Parathyroid adenoma (tissue), 2 donors: Measurements from ENCODE around the gene NDUFAF8.

Experiments
- H2AFZ ChIP-seq: fragments of 300-600 bp; sonication (generic); one replicate; pipeline ENCODE4 v1.7.0; 2017; ENCODE audit warnings: antibody characterized with exemption, mild to moderate bottlenecking
- H3K27ac ChIP-seq: fragments of 300-600 bp; sonication (generic); one replicate; pipeline ENCODE4 v1.7.0; 2017
- H3K27me3 ChIP-seq: fragments of 300-600 bp; sonication (generic); one replicate; pipeline ENCODE4 v1.7.0; 2017; ENCODE audit warnings: low read length; ENCODE audit not compliant: control insufficient read depth, insufficient read depth
- H3K36me3 ChIP-seq: fragments of 300-600 bp; sonication (generic); one replicate; pipeline ENCODE4 v1.7.0; 2017; ENCODE audit warnings: low read length; ENCODE audit not compliant: control insufficient read depth, insufficient read depth
- H3K4me1 ChIP-seq: fragments of 300-600 bp; sonication (generic); one replicate; pipeline ENCODE4 v1.7.0; 2017; ENCODE audit warnings: control low read depth
- H3K4me2 ChIP-seq: fragments of 300-600 bp; sonication (generic); one replicate; pipeline ENCODE4 v1.7.0; 2017; ENCODE audit warnings: low read length
- H3K4me3 ChIP-seq: fragments of 300-600 bp; sonication (generic); one replicate; pipeline ENCODE4 v1.7.0; 2017; ENCODE audit warnings: low read depth, low read length
- H3K79me2 ChIP-seq: fragments of 300-600 bp; sonication (generic); one replicate; pipeline ENCODE4 v1.7.0; 2017; ENCODE audit warnings: control low read depth
- H3K9ac ChIP-seq: fragments of 300-600 bp; sonication (generic); one replicate; pipeline ENCODE4 v1.7.0; 2017; ENCODE audit warnings: mild to moderate bottlenecking
- H3K9me3 ChIP-seq: fragments of 300-600 bp; sonication (generic); one replicate; pipeline ENCODE4 v1.7.0; 2017; ENCODE audit warnings: low read length; ENCODE audit not compliant: control insufficient read depth
- CTCF ChIP-seq: fragments of 300-600 bp; sonication (generic); IDR thresholded peaks from one replicate; pipeline ENCODE4 v1.7.0; 2017; ENCODE audit warnings: antibody characterized with exemption, mild to moderate bottlenecking
- donor health status: primary hyperparathyroidism.

The NDUFAF8 gene

GRCh38 chr17:81194225-81194760, 44.8 kb upstream of the NDUFAF8 start:
- no peaks in the 10 kb centered on the region for H3K9me3 ChIP-seq
- H3K9ac ChIP-seq = no peak overlapping the region
- no peak overlapping the region for H3K27ac ChIP-seq
- TF ChIP-seq CTCF = no peak
- no peak overlapping the region for H3K4me3 ChIP-seq
- H2AFZ ChIP-seq = no peak overlapping the region
- no peaks in the 10 kb centered on the region for H3K79me2 ChIP-seq
- no peaks in the 10 kb centered on the region for H3K4me1 ChIP-seq
- H3K4me2 ChIP-seq = no peak overlapping the region
- H3K36me3 ChIP-seq = no peaks in the 10 kb centered on the region
- H3K27me3 ChIP-seq = no peaks in the 10 kb centered on the region

- no peak for TF ChIP-seq CTCF
- no peak overlapping the region for H3K4me2 ChIP-seq
- H3K4me1 ChIP-seq = no peaks in the 10 kb centered on the region
- no peak overlapping the region for H2AFZ ChIP-seq
- no peaks in the 10 kb centered on the region for H3K36me3 ChIP-seq
- no peak overlapping the region for H3K9ac ChIP-seq
- no peaks in the 10 kb centered on the region for H3K79me2 ChIP-seq
- H3K9me3 ChIP-seq = no peaks in the 10 kb centered on the region
- no peaks in the 10 kb centered on the region for H3K27me3 ChIP-seq
- H3K4me3 ChIP-seq = no peak overlapping the region
- no peak overlapping the region for H3K27ac ChIP-seq
These were observed 43.9 kb upstream of the NDUFAF8 start for GRCh38 chr17:81194941-81195901.

- Histone ChIP-seq H3K4me1 (no peaks in the 10 kb centered on the region), H3K36me3 (no peaks in the 10 kb centered on the region), H3K27ac (no peak overlapping the region), H3K9me3 (no peaks in the 10 kb centered on the region), H3K79me2 (no peaks in the 10 kb centered on the region), H3K27me3 (no peaks in the 10 kb centered on the region), H2AFZ (no peak overlapping the region), H3K9ac (no peak overlapping the region), H3K4me2 (no peak overlapping the region), H3K4me3 (no peak overlapping the region)
- TF ChIP-seq CTCF = no peak
These were observed 43.1 kb upstream of the NDUFAF8 start for GRCh38 chr17:81195941-81196495.

GRCh38 chr17:81196505-81197408, 42.4 kb upstream of the NDUFAF8 start:
- Histone ChIP-seq H3K9ac (no peak overlapping the region), H3K36me3 (no peaks in the 10 kb centered on the region), H3K79me2 (no peaks in the 10 kb centered on the region), H3K27ac (no peak overlapping the region), H2AFZ (no peak overlapping the region), H3K4me2 (no peak overlapping the region), H3K4me1 (no peaks in the 10 kb centered on the region), H3K4me3 (no peak overlapping the region), H3K9me3 (no peaks in the 10 kb centered on the region), H3K27me3 (no peaks in the 10 kb centered on the region)
- TF ChIP-seq CTCF = no peak
